DMS 273 (cell line): ENCODE results near the gene KIF3B.
"Not testable (repeated sequence)": the region's sequence is repeated elsewhere in the genome, so short reads cannot be mapped to it uniquely, and the experiment has no call there.

Experiments
- DNase-seq: peaks from one replicate; lab custom pipeline; 2025; ENCODE audit not compliant: unreplicated experiment; lab: John Stamatoyannopoulos, UW

The KIF3B gene

DNA sequence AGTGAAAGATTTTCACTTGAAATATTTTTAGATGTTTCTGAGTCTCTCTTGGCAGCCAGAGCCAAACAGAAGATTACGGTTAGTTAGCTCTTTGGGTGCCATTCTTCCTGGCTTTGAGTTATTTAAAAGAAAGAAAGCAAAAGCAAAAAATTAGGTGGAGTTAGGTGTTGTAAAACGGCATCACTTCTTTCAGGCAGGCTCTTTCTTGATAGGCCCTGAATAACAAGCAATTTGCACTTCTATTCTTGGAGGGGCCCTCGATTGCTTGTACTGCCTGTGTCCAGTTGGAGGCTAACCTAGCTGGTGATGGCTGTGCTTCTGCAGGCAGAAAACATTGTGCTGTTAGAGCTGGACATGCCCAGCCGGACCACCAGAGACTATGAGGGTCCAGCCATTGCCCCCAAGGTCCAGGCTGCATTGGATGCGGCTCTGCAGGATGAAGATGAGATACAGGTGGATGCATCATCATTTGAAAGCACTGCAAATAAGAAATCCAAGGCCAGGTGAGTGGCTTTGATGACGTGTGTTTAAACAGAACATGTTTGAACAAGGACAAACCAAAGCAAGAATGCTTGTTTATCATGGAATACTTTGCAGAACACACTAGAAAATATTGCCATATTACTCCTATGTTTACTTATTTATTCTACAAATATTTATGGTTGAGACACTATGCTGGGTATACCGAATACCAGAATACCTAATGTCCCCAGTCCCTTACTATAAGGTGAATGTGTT is 52.5 kb downstream of the KIF3B start:
- DNase-seq = no peak

DNA sequence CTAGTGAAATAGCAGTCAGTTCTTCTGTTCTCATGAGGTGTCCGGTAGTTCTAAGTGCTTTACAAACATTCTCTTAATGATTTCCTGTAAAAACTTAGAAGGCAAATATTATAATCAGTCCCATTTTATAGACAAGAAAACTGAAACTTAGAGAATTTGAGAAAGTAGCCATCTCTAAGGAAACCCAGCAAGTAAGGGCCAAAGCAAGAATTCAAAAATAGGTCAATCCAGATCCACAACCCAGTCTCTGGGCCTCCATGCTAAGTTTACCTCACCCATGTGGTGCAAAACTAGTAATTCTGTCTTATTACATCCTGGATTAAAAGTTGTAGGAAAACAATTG is 53.1 kb downstream of the KIF3B start:
- DNase-seq = no peak

DNA sequence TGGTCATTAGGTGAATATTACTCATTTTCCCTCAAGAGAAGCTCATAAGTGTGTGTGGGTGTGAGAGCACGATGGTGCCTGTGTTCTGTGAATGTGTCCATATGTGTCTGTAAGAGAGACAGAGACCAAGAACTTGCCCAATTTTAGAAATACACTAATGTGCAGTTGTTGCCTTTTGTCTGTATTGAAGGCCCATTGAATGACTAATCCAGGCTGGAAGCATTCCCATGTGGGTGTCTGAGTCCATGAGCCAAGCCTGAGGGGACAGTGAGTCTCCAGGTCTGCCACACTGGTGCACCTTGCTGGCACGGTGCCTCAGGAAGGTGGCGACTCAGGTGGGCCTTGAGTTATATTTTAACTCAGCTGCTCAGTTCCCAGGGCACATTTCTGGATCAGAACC is 55.2 kb downstream of the KIF3B start:
- DNase-seq = no peak

DNA sequence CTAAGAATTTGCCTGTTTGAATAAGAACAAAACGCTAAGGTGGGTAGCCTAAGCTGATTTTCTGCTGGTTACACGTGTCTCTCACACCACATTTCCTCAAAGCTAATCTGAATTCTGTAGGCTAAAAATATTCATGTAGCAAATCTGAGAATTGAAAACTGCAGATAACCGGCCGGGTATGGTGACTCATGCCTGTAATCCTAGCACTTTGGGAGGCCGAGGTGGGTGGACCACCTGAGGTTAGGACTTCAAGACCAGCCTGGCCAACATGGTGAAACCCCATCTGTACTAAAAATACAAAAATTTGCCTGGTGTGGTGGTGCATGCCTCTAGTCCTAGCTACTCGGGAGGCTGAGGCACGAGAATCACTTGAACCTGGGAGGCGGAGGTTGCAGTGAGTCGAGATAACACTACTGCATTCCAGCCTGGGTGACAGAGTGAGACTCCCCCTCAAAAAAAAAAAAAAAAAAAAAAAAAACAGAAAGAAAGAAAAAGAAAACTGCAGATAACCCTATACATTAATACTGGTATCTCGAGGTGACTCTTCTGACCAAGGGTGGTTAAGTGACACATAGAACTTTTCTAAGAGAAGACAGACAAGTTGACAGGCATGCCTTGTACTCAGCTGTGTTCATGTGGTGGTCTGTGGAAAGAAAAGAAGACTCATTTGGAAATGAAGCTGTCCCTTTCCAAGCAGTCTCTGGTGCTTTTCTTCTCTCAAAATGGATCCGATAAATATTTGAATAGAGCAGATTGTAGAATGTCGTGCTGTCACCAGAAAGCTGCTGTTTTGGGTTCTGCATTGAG is 55.9 kb downstream of the KIF3B start:
- no peak for DNase-seq

DNA sequence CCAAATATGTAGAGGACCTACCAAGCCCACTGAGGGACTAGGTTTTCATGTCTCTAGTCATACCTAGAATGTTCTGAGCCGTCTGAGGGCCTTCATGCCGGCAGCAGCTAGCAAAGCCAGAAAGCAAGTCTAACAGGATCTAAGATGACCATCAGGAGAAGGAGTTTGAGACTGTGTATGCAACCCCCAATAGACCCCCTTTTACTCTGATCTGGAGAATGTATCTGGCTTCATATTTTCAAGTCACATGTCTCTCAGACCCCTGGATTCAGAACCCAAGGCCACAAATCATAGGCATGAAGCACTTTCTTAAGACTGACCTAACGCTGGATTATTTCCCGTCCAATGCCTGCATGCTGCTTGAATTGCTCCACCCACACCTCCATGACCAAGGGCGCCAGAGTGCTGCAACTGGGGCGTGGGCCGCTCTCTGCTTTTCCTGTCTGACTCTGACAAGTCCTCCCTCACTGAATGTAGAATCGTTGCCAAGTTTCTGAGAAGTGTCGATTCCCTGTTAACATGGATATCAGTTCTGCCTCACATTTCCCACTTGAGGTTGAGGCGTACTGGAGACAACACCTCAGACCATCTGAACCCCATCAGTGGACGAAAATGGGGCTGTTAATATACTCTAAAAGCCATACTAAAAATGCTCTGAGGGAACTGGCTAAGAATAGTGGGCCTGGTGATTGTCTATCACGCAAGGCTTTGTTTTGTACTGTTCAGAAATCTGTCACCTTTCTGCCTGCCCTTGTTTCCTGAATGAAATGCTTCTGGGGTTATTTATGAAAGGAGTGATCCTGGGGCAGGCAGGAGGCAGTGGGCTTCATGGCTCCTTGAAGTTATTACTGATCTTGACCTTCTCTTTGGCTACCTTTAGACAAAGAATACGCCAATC is 56.8 kb downstream of the KIF3B start:
- no peak for DNase-seq

DNA sequence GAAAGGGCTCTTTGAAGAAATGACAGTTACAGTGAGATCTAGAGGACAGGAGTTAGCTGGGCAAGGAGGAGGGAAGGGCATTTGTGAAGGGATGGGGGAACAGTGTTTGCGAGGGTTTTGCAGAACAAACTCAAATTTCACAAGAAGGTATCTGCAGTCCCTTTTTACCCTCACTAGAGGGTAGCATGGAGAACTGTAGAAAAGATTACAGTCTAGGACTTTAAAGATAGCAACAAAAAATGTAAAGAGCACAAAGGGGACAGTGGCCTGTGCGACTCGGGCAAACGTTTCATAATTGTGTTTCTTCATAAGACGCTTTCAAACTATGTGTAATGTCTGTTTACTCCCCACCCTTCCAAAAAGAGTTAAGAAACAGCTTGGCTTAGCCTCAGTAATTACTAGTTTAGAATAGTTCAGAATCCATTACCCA is 59.5 kb downstream of the KIF3B start:
- peak; percentile 59 for DNase-seq

DNA sequence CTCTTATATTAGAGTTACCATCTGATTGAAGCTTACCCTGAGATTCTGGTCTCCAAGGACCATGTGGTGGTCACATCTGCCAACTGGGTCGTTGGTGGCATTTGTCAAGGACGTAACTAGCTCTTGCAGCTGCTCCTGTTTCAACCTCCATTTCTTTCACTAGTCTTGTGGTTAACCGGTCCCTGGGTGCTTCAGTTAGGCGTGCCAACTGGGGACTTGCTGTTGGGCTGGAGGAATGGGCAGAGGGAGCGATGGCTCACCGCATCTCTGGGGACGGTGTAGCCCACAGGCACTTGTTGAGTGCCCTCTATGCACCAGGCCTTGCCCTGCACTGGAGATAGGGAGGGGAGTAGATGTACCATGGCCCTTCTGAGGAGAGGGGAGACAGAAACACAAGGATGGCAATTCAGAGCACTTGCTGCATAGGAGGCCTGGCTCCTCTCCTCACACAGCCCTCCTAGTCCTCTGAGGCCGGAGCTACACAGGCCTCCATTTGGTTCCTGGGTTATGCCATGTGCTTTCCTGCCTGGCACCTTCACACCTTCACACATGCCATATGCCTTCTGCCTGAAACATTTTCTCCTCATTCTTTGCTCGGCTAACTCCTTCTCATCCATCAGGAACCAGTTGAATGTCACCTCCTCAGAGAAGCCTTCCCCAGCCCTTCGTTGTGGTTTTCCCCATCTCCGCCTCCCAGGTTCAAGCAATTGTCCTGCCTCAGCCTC is 60.6 kb downstream of the KIF3B start:
- DNase-seq = no peak

DNA sequence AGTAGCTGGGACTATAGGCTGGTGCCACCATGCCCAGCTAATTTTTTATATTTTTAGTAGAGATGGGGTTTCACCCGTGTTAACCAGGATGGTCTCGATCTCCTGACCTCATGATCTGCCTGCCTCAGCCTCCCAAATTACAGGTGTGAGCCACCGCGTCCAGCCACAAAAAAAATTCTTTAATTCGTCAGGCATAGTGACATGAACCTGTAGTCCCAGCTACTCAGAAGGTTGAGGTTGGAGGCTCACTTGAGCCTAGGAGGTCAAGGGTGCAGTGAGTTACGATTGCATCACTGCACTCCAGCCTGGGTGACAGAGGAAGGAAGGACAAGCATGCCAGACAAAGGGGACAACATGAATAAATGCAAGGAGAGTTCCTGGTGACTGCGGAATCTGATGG is 61.2 kb downstream of the KIF3B start:
- DNase-seq = no peak

DNA sequence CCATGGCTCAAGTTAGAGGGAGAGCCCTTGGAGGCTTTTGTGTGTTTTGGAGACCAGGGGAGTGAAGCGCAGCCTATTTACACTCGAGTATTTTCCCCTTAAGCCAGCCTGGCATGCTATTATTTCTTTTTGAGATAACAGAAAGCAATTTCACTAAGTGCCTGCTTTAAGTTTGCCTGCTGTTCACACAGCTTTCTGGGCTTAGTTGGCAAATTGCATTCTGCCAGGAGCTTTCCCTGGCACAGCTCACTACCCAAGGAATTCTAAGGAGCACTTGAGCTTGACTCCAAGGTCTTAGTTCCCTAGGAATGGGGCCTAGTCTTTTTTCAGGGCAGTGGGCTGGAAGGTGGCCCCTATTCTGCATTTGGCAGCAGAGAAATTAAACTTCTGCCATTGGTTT is 61.7 kb downstream of the KIF3B start:
- DNase-seq = peak; percentile 53

DNA sequence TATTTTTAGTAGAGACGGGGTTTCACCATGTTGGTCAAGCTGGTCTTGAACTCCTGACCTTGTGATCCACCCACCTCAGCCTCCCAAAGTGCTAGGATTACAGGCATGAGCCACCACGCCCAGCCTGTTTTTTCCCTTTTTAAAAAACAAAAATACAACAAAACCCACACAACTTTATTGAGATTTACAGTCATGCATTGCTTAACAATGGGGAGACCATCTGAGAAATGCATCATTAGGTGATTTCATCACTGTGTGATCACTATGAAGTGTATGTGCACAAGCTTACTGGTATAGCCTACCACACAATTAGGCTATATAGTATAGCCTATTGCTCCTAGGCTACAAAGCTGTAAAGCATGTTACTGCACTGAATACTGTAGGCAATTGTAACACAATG is 63.6 kb downstream of the KIF3B start:
- DNase-seq = not testable (repeated sequence)

DNA sequence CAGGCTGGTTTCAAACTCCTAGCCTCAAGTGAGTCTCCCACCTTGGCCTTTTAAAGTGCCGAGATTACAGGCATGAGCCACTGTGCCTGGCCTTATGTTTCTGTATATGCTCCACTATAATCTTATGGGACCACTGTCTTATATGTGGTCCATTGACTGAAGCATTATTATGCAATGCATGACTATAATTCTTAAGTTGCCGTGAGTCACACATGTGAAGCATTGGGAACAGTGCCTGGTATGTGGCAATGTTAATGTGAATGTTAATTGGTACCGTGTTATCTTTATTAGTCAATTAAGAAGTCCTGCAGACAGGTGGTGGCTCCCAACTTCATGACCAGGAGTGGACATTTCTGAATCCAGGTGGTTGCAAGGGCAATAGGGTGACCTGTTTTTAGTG is 66.0 kb downstream of the KIF3B start:
- DNase-seq = no peak

DNA sequence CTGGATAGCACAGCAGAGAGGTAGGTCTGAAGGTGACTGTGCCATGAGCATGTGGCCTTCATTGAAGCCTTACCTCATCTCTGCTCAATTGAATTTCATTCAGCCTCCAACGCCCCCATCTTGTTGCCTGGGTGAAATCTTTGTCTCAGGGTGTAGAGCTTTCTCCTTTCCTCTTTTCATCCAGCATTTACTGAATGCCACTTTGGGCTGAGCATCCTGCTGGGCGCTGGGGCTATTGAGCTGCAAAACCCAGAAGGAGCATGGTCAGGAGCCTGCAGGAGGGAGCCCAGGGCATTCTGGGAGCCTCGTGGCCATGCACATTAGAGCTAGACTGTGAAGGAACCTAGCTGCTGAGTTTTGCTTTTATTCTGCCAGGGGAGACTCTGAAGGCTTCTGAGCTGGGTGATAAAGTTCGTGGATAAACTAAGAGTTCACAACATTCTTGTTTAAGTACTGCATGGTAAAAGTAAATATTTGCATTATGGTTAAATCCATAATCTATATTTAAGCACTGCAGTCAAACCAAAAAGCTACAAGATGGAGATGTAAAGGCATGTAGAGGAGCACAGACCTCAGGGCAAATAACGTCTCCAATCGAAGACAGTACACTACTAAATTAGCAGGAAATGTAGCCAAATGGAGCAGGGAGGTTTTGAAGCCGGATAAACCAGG is 67.5 kb downstream of the KIF3B start:
- DNase-seq = no peak

DNA sequence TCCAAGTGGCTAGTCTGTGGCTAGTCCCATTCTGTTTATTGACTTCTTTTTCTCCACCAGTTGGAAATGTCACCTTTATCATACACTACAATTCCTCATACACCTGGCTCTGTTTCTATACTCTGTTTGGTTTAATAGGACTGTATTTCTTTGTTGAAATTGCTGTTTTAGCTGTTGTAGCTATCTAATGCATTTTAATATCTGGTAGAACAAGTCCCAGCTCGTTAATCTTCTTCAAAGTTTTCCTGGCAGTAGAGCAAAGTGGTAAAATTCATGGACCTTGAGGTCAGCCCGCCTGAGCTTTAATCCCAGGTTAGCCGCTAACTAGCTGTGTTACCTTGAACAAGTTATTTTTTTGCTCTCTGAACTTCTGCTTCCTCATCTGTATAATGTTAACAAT is 70.8 kb downstream of the KIF3B start:
- DNase-seq = no peak

DNA sequence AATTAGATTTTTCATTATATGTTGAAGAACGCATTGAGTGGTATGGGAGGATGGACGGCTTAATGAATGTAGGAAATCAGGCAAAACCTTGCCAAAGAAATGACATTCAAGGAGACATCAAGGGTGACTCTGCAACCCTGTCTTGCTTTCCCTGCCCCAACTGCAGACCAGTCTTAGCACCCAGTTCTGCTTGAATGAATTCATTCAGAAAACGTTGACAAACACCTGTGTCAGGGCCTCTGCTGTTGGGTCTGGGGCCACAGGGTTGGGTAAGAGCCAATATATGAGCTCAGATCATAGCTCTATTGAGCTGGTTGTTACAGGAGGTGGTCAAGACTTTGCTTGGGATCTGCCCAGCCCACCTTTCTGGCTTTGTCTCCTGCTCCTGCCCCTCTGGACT is 73.0 kb downstream of the KIF3B start:
- DNase-seq = no peak

DNA sequence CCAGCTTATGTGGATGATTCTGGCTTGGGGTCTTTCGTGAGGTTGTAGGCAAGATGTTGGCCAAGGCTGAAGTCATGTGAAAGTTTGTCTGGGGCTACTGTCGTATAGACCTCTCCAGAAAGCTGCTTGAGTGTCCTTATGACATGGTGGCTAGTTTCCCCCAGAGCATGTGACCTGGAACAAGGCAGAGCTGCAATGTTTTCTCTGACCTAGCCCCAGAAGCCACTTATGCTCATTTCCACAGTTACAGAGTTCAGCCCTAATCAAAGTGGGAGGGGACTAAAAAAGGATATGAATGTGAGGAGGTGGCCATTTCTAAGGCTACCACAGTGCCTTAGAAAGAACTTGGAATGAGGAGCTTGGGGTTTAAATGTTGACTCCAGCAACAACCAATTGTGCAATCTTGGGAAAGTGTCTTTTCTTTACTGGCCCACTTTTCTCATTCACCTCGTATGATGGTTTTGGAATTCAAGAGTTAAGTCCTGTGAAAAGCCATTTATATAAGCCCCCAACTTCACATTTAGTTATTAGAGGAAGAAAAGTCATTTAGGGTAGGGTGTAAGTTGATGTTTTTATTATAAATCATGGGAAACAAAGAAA is 74.8 kb downstream of the KIF3B start:
- DNase-seq = no peak

DNA sequence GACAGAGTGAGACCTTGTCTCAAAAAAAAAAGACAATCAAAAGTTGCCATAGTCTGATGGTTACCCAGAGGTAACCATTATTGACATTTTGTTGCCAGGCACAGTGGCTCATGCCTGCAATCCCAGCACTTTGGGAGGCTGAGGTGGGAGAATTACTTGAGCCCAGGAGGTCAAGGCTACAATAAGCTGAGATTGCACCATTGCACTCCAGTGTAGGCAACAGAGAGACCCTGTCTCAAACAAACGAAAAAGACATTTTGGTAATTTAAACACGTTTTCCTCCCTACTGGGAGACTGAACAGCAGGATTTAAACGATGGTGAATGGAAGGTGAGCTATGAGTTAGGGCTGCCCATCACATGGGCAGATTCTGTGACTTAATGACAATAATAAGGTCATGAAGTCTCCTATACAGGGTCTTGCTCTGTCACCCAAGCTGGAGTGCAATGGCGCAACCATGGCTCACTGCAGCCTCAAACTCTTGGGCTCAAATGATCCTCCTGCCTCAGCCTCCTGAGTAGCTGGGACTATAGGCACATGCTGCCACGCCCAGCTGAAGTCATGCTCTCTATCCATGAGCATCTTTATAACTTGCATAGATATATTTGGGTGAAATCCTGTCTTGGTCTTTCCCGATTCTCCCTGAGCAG is 76.5 kb downstream of the KIF3B start:
- no peak for DNase-seq

DNA sequence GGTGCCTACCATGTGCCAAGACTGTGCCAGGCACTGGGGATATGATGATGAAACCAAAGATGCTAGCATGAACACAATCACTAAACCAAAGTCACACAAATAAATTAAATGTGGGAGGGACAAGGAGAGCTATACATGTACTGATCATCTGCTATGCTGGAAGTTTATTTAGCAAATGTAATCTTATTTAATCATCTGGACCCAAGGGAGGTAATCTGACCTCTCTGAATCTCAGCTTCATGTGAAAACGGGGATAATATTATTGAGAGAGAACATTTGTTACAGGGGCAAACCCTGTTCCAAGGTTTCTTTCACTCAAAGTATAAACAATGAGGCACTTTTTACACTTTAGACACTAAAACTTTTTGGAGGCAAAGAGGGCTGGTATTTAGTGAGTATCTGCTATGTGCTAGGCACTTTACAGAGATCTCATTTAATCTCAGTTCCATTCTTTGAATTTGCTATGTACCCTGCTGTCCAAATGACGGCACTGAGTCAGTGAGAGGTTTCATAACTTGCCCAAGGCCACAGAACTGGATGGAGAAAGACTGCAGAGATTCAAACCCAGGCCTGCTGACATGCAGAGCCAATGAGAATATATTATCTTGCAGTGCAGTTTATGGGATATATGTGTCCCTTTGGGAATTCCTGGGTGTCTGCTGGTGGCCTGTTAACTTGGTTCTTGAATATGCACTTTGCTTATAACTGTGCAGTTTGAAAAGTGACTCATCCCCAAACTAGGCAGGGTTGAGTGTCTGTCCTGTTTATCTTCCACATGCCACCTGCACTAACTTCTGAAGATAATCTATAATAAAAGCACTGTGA is 77.4 kb downstream of the KIF3B start:
- DNase-seq = peak; percentile 26

DNA sequence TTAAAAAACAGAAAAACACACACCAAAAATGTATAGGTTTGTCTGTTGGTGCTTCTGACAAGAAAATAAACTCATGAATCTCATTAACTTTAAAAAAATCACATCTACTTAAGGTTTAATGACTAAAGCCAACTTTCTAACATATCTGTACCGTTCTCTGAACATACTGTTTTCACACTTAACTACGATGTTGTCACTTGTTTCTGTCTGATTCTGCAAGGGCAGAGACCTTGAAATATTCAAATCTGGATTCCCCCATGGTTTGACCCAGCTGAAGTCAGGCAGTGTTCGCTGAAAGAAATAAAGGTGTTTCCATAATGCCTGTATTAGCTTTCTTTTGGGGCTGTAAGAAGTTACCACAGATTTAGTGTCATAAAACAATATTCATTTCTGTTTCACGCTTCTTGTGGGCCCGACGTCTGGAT is 78.0 kb downstream of the KIF3B start:
- no peak for DNase-seq
